GM12875 (cell line): Measurements from ENCODE around the gene IL10RB.

Source experiments
- H3K4me3 ChIP-seq: one replicate; pipeline ENCODE4 v1.5.1; 2011; ENCODE audit warnings: low read depth, low read length, control low read depth
- TF ChIP-seq, protein P1 (sequence below): IDR thresholded peaks from 2 replicates; pipeline ENCODE4 v1.5.1; 2011; ENCODE audit warnings: low read depth, mild to moderate bottlenecking, control low read depth, inconsistent platforms, low read length, moderate library complexity, borderline replicate concordance; ENCODE audit not compliant: insufficient read depth

IL10RB gene

DNA sequence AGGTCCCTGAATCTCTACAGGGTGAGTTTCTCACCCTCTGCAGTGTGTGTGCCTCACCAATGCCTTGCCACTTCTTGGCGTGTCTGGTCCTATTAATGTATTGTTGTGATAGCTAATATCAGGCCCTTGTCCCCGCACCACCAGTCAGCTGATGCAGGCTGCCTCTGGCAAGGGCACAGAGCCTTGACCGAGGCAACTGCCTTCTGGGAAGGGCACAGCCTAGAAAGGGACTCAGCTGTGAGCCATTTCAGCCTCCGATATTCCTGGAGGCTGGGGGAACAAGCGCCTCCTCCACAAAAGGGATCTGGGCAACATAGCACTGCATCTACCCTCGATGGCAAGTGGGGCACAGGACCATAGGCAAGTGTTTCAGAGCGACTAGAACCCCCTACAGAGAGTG, 27.0 kb downstream of the IL10RB start:
- no peak overlapping the region for H3K4me3 ChIP-seq
- TF ChIP-seq, protein P1, sequence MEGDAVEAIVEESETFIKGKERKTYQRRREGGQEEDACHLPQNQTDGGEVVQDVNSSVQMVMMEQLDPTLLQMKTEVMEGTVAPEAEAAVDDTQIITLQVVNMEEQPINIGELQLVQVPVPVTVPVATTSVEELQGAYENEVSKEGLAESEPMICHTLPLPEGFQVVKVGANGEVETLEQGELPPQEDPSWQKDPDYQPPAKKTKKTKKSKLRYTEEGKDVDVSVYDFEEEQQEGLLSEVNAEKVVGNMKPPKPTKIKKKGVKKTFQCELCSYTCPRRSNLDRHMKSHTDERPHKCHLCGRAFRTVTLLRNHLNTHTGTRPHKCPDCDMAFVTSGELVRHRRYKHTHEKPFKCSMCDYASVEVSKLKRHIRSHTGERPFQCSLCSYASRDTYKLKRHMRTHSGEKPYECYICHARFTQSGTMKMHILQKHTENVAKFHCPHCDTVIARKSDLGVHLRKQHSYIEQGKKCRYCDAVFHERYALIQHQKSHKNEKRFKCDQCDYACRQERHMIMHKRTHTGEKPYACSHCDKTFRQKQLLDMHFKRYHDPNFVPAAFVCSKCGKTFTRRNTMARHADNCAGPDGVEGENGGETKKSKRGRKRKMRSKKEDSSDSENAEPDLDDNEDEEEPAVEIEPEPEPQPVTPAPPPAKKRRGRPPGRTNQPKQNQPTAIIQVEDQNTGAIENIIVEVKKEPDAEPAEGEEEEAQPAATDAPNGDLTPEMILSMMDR = no peak

DNA sequence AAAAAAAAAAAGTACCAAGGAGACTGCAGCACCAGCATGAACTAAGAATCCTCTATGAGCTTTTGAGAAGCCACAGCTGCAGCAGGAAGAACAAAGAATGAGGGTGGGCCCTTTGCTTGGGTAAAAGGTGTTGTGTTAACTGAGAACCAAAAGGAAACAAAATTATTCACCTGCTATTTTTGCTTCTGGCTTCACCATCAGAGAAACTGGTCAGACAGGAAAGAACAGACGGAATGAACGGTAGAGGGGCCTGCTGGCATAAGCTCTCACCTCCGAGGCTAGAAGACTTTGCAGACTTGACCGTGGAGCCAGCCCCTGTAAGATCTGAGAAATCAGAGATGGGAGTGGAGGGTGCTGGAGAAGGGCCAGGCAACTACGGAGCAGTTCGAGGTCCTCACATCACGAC, 27.6 kb downstream of the IL10RB start:
- TF ChIP-seq, protein P1 = no peak
- no peak overlapping the region for H3K4me3 ChIP-seq

DNA sequence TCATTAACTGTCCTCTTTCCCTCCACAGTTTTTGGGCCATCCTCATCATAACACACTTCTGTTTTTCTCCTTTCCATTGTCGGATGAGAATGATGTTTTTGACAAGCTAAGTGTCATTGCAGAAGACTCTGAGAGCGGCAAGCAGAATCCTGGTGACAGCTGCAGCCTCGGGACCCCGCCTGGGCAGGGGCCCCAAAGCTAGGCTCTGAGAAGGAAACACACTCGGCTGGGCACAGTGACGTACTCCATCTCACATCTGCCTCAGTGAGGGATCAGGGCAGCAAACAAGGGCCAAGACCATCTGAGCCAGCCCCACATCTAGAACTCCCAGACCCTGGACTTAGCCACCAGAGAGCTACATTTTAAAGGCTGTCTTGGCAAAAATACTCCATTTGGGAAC, 30.0 kb downstream of the IL10RB start:
- H3K4me3 ChIP-seq = no peak overlapping the region
- TF ChIP-seq, protein P1 = no peak

DNA sequence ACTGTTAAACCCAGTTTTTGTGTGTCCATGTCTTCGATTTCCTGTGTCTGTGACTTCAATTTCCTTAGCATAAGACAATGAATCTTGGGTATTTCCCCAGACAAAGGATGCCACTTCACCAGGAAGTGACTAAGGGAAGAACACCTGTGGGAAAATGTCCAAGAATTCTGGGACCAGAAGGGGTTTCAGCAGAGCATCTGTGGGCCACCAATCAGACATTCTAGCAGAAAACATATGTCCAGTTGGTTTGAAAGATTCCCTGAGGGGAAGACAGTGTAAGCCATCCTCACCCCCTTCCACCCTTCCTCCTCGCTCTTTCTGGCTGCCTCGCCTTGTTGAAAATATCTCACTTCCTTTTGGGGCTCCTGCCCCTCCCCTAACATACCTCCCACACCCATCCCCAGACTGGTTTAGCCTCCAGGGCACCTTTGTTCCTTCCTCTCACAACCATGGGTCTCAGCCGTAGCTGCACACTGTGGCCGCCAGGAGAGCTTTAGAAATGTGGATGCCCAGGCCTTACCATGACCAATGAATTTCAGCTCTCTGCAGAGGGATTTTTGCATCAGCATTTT, 33.1 kb downstream of the IL10RB start:
- TF ChIP-seq, protein P1 = peak; percentile 50; the same call in 1 of the 2 replicates
- H3K4me3 ChIP-seq = no peak overlapping the region

DNA sequence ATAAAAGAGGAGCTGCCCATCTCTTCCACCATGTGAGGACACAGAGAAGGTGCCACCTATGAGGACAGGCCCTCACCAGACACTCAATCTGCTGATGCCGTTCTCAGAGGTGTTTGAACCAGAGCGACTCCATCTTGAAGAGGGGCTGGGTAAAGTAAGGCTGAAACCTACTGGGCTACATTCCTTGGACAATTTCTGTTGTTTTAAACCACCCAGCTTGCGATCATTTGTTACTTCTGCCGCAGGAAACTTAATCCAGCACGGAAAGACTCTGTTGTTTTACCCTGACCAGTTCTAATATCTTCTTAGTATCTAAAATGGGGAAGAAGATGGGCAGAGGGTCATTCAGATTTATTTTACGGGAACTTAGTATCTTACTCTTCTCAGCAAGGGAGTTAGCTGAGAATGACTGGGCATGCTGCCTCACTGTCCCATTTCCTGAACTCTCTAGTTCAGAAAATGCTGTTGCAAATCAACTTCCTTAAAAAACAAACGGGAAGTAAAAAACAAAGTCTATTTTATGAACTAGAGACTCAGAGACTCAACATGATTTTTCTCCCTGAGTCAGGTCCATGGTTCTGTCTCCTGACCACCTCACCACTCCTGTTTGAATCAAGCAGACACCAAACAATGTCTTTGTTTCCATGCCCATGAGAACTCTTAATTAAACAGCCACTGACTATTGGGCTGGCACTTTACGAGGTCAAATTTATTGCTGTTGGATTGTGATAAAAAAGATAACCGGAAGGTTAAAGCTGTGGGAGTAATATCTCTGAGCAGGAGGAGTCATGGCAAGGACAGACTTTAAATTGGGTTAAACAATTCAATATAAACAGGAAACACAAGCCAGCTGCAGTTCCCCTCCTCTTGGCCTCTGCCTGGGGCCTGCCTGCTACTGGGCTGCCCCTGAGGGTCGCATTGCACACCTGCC, 34.8 kb downstream of the IL10RB start:
- TF ChIP-seq, protein P1 = no peak
- H3K4me3 ChIP-seq = no peak overlapping the region

DNA sequence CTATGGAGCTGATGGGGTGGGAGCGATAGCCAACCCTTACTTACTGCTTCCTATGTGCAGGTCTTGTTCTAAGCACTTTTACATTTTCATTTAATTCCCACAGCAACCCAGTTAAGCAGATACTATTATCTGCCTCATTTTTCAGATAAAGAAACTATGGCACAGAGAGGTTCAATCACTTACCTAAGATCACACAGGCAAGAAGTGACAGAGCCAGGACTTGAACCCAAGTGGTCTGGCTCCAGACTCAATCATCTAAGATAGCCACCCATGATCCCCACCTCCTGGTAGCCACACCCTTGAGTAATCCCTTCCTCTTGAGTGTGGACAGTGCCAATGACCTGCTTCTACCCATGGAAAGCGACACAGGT, 35.5 kb downstream of the IL10RB start:
- no peak overlapping the region for H3K4me3 ChIP-seq
- TF ChIP-seq, protein P1 = no peak

DNA sequence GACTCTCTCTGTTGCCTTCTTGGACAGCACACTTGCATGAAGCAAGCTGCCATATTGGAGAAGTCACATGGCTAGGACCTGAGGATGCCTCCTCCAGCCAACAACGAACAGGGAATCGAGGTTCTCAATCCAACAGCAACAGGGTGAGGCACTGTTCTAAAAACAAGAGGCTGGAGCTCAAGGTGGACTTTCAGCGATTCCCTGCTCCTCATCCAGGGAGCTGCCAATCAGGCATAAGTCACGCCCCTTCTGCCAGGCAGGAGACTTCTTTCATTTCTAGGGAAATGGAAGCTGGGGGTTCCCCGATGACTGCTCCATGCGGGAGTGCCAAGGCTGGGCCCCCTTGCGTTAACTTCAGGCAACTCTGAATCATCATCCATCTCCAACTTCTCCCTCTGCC, 35.9 kb downstream of the IL10RB start:
- TF ChIP-seq, protein P1 = no peak
- no peak overlapping the region for H3K4me3 ChIP-seq
